PC-9 (cell line): ENCODE measurements around the gene NPHP4. TPM values are rescaled to one million over a fixed set of nuclear protein-coding genes. Genes with fewer than 3 reads are reported as not detected.

Experiments used
- BruUV-seq: library from RNA; stranded (reverse); fragments of 400-500 nt; replicated peaks from 2 replicates; lab custom pipeline; 2021; lab: Mats Ljungman, UMichigan
- CTCF ChIA-PET: fragments of 300-600 bp; sonication (Branson Sonifier 250); formaldehyde crosslinking; loops from one replicate; lab custom pipeline; 2022; ENCODE audit warnings: antibody characterized with exemption; lab: Charles Lee
- POLR2A ChIA-PET: fragments of 300-600 bp; sonication (Branson Sonifier 250); formaldehyde crosslinking; loops from one replicate; lab custom pipeline; 2022; ENCODE audit warnings: antibody characterized with exemption; ENCODE audit not compliant: unreplicated experiment; lab: Charles Lee
- DNase-seq, 2 experiments: peaks; one replicate each; pipeline versions ENCODE4 v3.0.0 to v3.0.0-alpha.2; 2015 to 2022; ENCODE audit warnings: mixed read lengths in 1 of 2
- H2AFZ ChIP-seq: fragments of 200-600 bp; sonication (generic); 2 replicates; pipeline ENCODE4 v1.8.1; 2017; ENCODE audit warnings: antibody characterized with exemption
- H3F3A ChIP-seq: fragments of 200-600 bp; sonication (generic); 2 replicates; pipeline ENCODE4 v1.8.1; 2017; ENCODE audit warnings: antibody characterized with exemption, mild to moderate bottlenecking, low read depth; ENCODE audit not compliant: insufficient read depth
- H3K27ac ChIP-seq: fragments of 200-600 bp; sonication (generic); 2 replicates; pipeline ENCODE4 v1.6.1; 2016; ENCODE audit warnings: mixed run types
- H3K27me3 ChIP-seq: fragments of 200-600 bp; sonication (generic); 2 replicates; pipeline ENCODE4 v1.6.1; 2016; ENCODE audit warnings: low read depth, mixed run types; ENCODE audit not compliant: insufficient read depth
- H3K36me3 ChIP-seq: fragments of 200-600 bp; sonication (generic); 2 replicates; pipeline ENCODE4 v1.6.1; 2016; ENCODE audit warnings: low read depth, mixed run types
- H3K4me1 ChIP-seq: fragments of 200-600 bp; sonication (generic); replicated peaks from 2 replicates; pipeline ENCODE4 v1.6.1; 2016; ENCODE audit warnings: mixed run types; ENCODE audit not compliant: insufficient read depth
- H3K4me2 ChIP-seq: fragments of 200-600 bp; sonication (generic); 2 replicates; pipeline ENCODE4 v1.6.1; 2017; ENCODE audit warnings: mixed run types
- H3K4me3 ChIP-seq: fragments of 200-600 bp; sonication (generic); 2 replicates; pipeline ENCODE4 v1.6.1; 2016; ENCODE audit warnings: mixed run types
- H3K79me2 ChIP-seq: fragments of 200-600 bp; sonication (generic); 2 replicates; pipeline ENCODE4 v1.6.1; 2017; ENCODE audit warnings: low read depth, mixed run types
- H3K9me2 ChIP-seq: fragments of 200-600 bp; sonication (generic); 2 replicates; pipeline ENCODE4 v1.8.1; 2017; ENCODE audit warnings: mild to moderate bottlenecking; ENCODE audit not compliant: insufficient read depth
- H3K9me3 ChIP-seq: fragments of 200-600 bp; sonication (generic); 2 replicates; pipeline ENCODE4 v1.8.1; 2016; ENCODE audit warnings: low read depth; ENCODE audit not compliant: insufficient read depth
- H4K20me1 ChIP-seq: fragments of 200-600 bp; sonication (generic); 2 replicates; pipeline ENCODE4 v1.8.1; 2017; ENCODE audit not compliant: insufficient read depth
- CTCF ChIP-seq: fragments of 200-600 bp; sonication (generic); conservative IDR thresholded peaks from 2 replicates; pipeline ENCODE4 v1.6.1; 2017; ENCODE audit warnings: mixed run types, antibody characterized with exemption, mild to moderate bottlenecking, moderate library complexity
- EZH2 ChIP-seq: fragments of 200-600 bp; sonication (generic); IDR thresholded peaks from 2 replicates; pipeline ENCODE4 v1.8.0; 2017; ENCODE audit warnings: antibody characterized with exemption, low read depth
- intact Hi-C: fragments of 100-400 bp; cut with micrococcal nuclease; formaldehyde crosslinking; loops from one replicate; pipeline ENCODE4 v1.10.0; 2022; ENCODE audit not compliant: unreplicated experiment
- total RNA-seq: library from RNA; stranded (reverse); gene quantifications from 2 replicates; pipeline ENCODE4 v1.2.3, GENCODE V29; 2021

Gene NPHP4
- total RNA-seq, 1 experiment from 2014 or later: 17.9 TPM

- CTCF ChIA-PET: no interaction called here
- no peaks in the 10 kb centered on the region for H4K20me1 ChIP-seq
- H3K9me2 ChIP-seq: no peaks in the 10 kb centered on the region
- no peaks in the 10 kb centered on the region for H3K4me1 ChIP-seq
- TF ChIP-seq EZH2: no peak
- TF ChIP-seq CTCF: no peak
- no peaks in the 10 kb centered on the region for H3K79me2 ChIP-seq
- no peak for DNase-seq
- H3K27me3 ChIP-seq: no peaks in the 10 kb centered on the region
- no peaks in the 10 kb centered on the region for H3K9me3 ChIP-seq
- intact Hi-C loops: no loop called here
- POLR2A ChIA-PET: no interaction called here
- no peaks in the 10 kb centered on the region for H3K36me3 ChIP-seq
- no TSS peak for BruUV-seq
- H2AFZ ChIP-seq: no peak overlapping the region
- H3K4me2 ChIP-seq: no peak overlapping the region
- no peak overlapping the region for H3K27ac ChIP-seq
- H3K4me3 ChIP-seq: no peak overlapping the region
- H3F3A ChIP-seq: no peaks in the 10 kb centered on the region
These were observed 6.7 kb upstream of the NPHP4 start for GRCh38 chr1:5998906-5999301.

GRCh38 chr1:5998051-5998905, 6.1 kb upstream of the NPHP4 start:
- H3K4me1 ChIP-seq: no peaks in the 10 kb centered on the region
- H3K9me2 ChIP-seq: no peaks in the 10 kb centered on the region
- no peak for DNase-seq
- TF ChIP-seq EZH2 (no peak), CTCF (no peak)
- no peaks in the 10 kb centered on the region for H3K27me3 ChIP-seq
- no peaks in the 10 kb centered on the region for H3K36me3 ChIP-seq
- H3K79me2 ChIP-seq: no peaks in the 10 kb centered on the region
- no peaks in the 10 kb centered on the region for H3F3A ChIP-seq
- no TSS peak for BruUV-seq
- no peaks in the 10 kb centered on the region for H4K20me1 ChIP-seq
- H2AFZ ChIP-seq: no peak overlapping the region
- H3K9me3 ChIP-seq: no peaks in the 10 kb centered on the region
- CTCF ChIA-PET: no interaction called here
- no peak overlapping the region for H3K4me3 ChIP-seq
- H3K27ac ChIP-seq: no peak overlapping the region
- no peak overlapping the region for H3K4me2 ChIP-seq
- POLR2A ChIA-PET: no interaction called here
- intact Hi-C loops: no loop called here

- Histone ChIP-seq H3K9me2 (no peaks in the 10 kb centered on the region), H3K36me3 (no peaks in the 10 kb centered on the region), H3K4me1 (no peaks in the 10 kb centered on the region), H3K27me3 (no peaks in the 10 kb centered on the region), H3K27ac (no peak overlapping the region), H4K20me1 (no peaks in the 10 kb centered on the region), H3F3A (no peaks in the 10 kb centered on the region), H3K79me2 (no peaks in the 10 kb centered on the region), H2AFZ (no peak overlapping the region), H3K4me2 (no peak overlapping the region), H3K9me3 (no peaks in the 10 kb centered on the region), H3K4me3 (no peak overlapping the region)
- BruUV-seq: no TSS peak
- intact Hi-C loops: no loop called here
- no peak for DNase-seq
- POLR2A ChIA-PET: no interaction called here
- no peak for TF ChIP-seq CTCF
- TF ChIP-seq EZH2: no peak
- CTCF ChIA-PET: no interaction called here
These were observed 5.1 kb upstream of the NPHP4 start for GRCh38 chr1:5997316-5997715.
